SK-N-SH treated with all-trans-retinoic acid at 6 μM for 48 hours (cell line): ENCODE results near the gene TMEM135.

ENCODE experiments used
- ATAC-seq: fragments of 200-7000 bp; cut with Tn5 transposase; 3 replicates; pipeline ENCODE4 v1.9.1; 2020; ENCODE audit warnings: mild to moderate bottlenecking, moderate library complexity
- ARNTL ChIP-seq: fragments of 450-650 bp; formaldehyde crosslinking; IDR thresholded peaks from 2 replicates; pipeline ENCODE4 v1.5.0; 2020; ENCODE audit warnings: low read depth, mild to moderate bottlenecking, moderate library complexity, borderline replicate concordance
- BACH2 ChIP-seq: fragments of 250-450 bp; sonication (Bioruptor Pico); IDR thresholded peaks from 2 replicates; pipeline ENCODE4 v1.9.0; 2021; ENCODE audit warnings: mild to moderate bottlenecking, borderline replicate concordance
- CREB5 ChIP-seq: fragments of 250-450 bp; sonication (Bioruptor Pico); IDR thresholded peaks from 2 replicates; pipeline ENCODE4 v1.5.1; 2020; ENCODE audit warnings: low read depth, mild to moderate bottlenecking, moderate library complexity
- ESRRG ChIP-seq: fragments of 250-450 bp; sonication (Bioruptor Pico); IDR thresholded peaks from 2 replicates; pipeline ENCODE4 v1.6.1; 2021; ENCODE audit warnings: mild to moderate bottlenecking
- GLIS3 ChIP-seq: fragments of 250-450 bp; sonication (Bioruptor Pico); IDR thresholded peaks from 2 replicates; pipeline ENCODE4 v1.5.0; 2020; ENCODE audit warnings: mild to moderate bottlenecking, moderate library complexity
- ISL1 ChIP-seq: fragments of 250-450 bp; sonication (Bioruptor Pico); IDR thresholded peaks from 2 replicates; pipeline ENCODE4 v2.1.2; 2022; ENCODE audit warnings: mild to moderate bottlenecking, moderate library complexity
- OSR1 ChIP-seq: fragments of 250-450 bp; sonication (Bioruptor Pico); IDR thresholded peaks from 2 replicates; pipeline ENCODE4 v1.8.0; 2022; ENCODE audit warnings: moderate library complexity, mild to moderate bottlenecking, inconsistent platforms
- PATZ1 ChIP-seq: fragments of 250-450 bp; sonication (Bioruptor Pico); IDR thresholded peaks from 2 replicates; pipeline ENCODE4 v1.8.0; 2020; ENCODE audit warnings: mild to moderate bottlenecking, moderate library complexity, borderline replicate concordance
- POU6F1 ChIP-seq: fragments of 250-450 bp; sonication (Bioruptor Pico); IDR thresholded peaks from 2 replicates; pipeline ENCODE4 v1.8.0; 2021; ENCODE audit warnings: low read depth, mild to moderate bottlenecking, moderate library complexity, borderline replicate concordance
- PPARA ChIP-seq: fragments of 250-450 bp; sonication (Bioruptor Pico); IDR thresholded peaks from 2 replicates; pipeline ENCODE4 v1.5.0; 2020; ENCODE audit warnings: mild to moderate bottlenecking, borderline replicate concordance
- RARB ChIP-seq: fragments of 250-450 bp; sonication (Bioruptor Pico); IDR thresholded peaks from 2 replicates; pipeline ENCODE4 v1.8.0; 2021; ENCODE audit warnings: mild to moderate bottlenecking, moderate library complexity
- SNAI2 ChIP-seq: fragments of 250-450 bp; sonication (Bioruptor Pico); IDR thresholded peaks from 2 replicates; pipeline ENCODE4 v1.5.0; 2020; ENCODE audit warnings: mild to moderate bottlenecking, moderate library complexity
- TCF4 ChIP-seq: fragments of 250-450 bp; sonication (Bioruptor Pico); IDR thresholded peaks from 2 replicates; pipeline ENCODE4 v1.8.0; 2021; ENCODE audit warnings: mild to moderate bottlenecking, moderate library complexity, borderline replicate concordance
- TOX ChIP-seq: fragments of 250-450 bp; sonication (Bioruptor Pico); IDR thresholded peaks from 2 replicates; pipeline ENCODE4 v1.8.0; 2021; ENCODE audit warnings: mild to moderate bottlenecking, moderate library complexity, borderline replicate concordance
- TSHZ2 ChIP-seq: fragments of 250-450 bp; sonication (Bioruptor Pico); IDR thresholded peaks from 2 replicates; pipeline ENCODE4 v1.5.0; 2020; ENCODE audit warnings: mild to moderate bottlenecking, moderate library complexity
- ZC3H10 ChIP-seq: fragments of 250-450 bp; sonication (Bioruptor Pico); IDR thresholded peaks from 2 replicates; pipeline ENCODE4 v1.5.1; 2021; ENCODE audit warnings: mild to moderate bottlenecking, moderate library complexity
- ZFP3 ChIP-seq: fragments of 250-450 bp; sonication (Bioruptor Pico); IDR thresholded peaks from 2 replicates; pipeline ENCODE4 v1.5.0; 2020; ENCODE audit warnings: mild to moderate bottlenecking, moderate library complexity
- ZFP30 ChIP-seq: fragments of 450-650 bp; formaldehyde crosslinking; IDR thresholded peaks from 2 replicates; pipeline ENCODE4 v1.5.0; 2022; ENCODE audit warnings: mild to moderate bottlenecking, moderate library complexity
- ZNF565 ChIP-seq: fragments of 450-650 bp; formaldehyde crosslinking; conservative IDR thresholded peaks from 2 replicates; pipeline ENCODE4 v1.5.0; 2020; ENCODE audit warnings: low read depth, mild to moderate bottlenecking, moderate library complexity
- ZNF70 ChIP-seq: fragments of 450-650 bp; formaldehyde crosslinking; IDR thresholded peaks from 2 replicates; pipeline ENCODE4 v1.5.0; 2020; ENCODE audit warnings: mild to moderate bottlenecking, moderate library complexity

The TMEM135 gene

GRCh38 chr11:87037450-87038234 lies at the start of gene TMEM135:
TMEM135 (plus strand) TSS chr11:87037934; CDS start chr11:87038046, 112 bp downstream.
- TF ChIP-seq ARNTL (CRISPR knock-in tag) (no peak), ZFP30 (CRISPR knock-in tag) (no peak), TCF4 (CRISPR knock-in tag) (no peak), TSHZ2 (CRISPR knock-in tag) (peak; percentile 55; the same call in 1 of the 2 replicates), RARB (CRISPR knock-in tag) (no peak), SNAI2 (peak; percentile 56; the same call in 1 of the 2 replicates), ZNF565 (no peak), ZNF70 (CRISPR knock-in tag) (no peak), ESRRG (no peak), ISL1 (no peak), GLIS3 (CRISPR knock-in tag) (no peak), POU6F1 (CRISPR knock-in tag) (no peak), PPARA (CRISPR knock-in tag) (no peak), PATZ1 (CRISPR knock-in tag) (no peak), CREB5 (no peak), ZFP3 (CRISPR knock-in tag) (peak; percentile 80; the same call in 1 of the 2 replicates), ZC3H10 (no peak)
- ATAC-seq, result peak; percentile 97

GRCh38 chr11:86988351-86988881 lies 49.3 kb upstream of the TMEM135 start:
- TF ChIP-seq PPARA (CRISPR knock-in tag) (no peak), ZNF565 (no peak), POU6F1 (CRISPR knock-in tag) (no peak), OSR1 (CRISPR knock-in tag) (no peak)
- ATAC-seq, result no peak

GRCh38 chr11:86990031-86990430 lies 47.7 kb upstream of the TMEM135 start:
- peak; percentile 50 for ATAC-seq
- no peak for TF ChIP-seq BACH2 (CRISPR knock-in tag)
- no peak for TF ChIP-seq CREB5
- no peak for TF ChIP-seq ZFP3 (CRISPR knock-in tag)
- no peak for TF ChIP-seq TOX (CRISPR knock-in tag)
- TF ChIP-seq TSHZ2 (CRISPR knock-in tag), result no peak
- no peak for TF ChIP-seq SNAI2
- TF ChIP-seq ZFP30 (CRISPR knock-in tag), result no peak
- no peak for TF ChIP-seq TCF4 (CRISPR knock-in tag)
- TF ChIP-seq POU6F1 (CRISPR knock-in tag), result no peak
- no peak for TF ChIP-seq GLIS3 (CRISPR knock-in tag)
- no peak for TF ChIP-seq PPARA (CRISPR knock-in tag)
- no peak for TF ChIP-seq ISL1
